Left lung (tissue), 10 donors: ENCODE data around the gene NHERF2. TPM values are rescaled to one million over a fixed set of nuclear protein-coding genes. Genes with fewer than 3 reads are reported as not detected.
A peak's percentile ranks its signal among the peaks of the same experiment; 100 is the strongest.

Experiments used
- ATAC-seq: fragments of 200-7000 bp; cut with Tn5 transposase; one replicate; pipeline ENCODE4 v1.9.1; 2020; ENCODE audit warnings: moderate library complexity
- DNase-seq, 4 donors: peaks; one replicate each; pipeline ENCODE4 v3.0.0-alpha.2; 2013 to 2020
- H3K27ac ChIP-seq, 2 donors: fragments of 200-600 bp; sonication (generic) in 1 of 2; one replicate each; pipeline versions ENCODE4 v1.5.0 to v1.8.0; 2020 to 2021
- H3K27me3 ChIP-seq, 2 donors: fragments of 200-600 bp; sonication (generic) in 1 of 2; one replicate each; pipeline versions ENCODE4 v1.5.0 to v1.8.0; 2020 to 2021
- H3K36me3 ChIP-seq, 2 donors: fragments of 200-600 bp; sonication (generic) in 1 of 2; one replicate each; pipeline versions ENCODE4 v1.5.0 to v1.8.0; 2020 to 2021
- H3K4me1 ChIP-seq, 2 donors: fragments of 200-600 bp; one replicate each; pipeline ENCODE4 v1.8.0; 2021
- H3K4me3 ChIP-seq, 2 donors: fragments of 200-600 bp; sonication (generic) in 1 of 2; one replicate each; pipeline versions ENCODE4 v1.5.0 to v1.8.0; 2020 to 2021; ENCODE audit warnings: mild to moderate bottlenecking in 1 of 2
- H3K9me3 ChIP-seq, 2 donors: fragments of 200-600 bp; sonication (generic) in 1 of 2; one replicate each; pipeline versions ENCODE4 v1.5.0 to v1.8.0; 2020 to 2021
- CTCF ChIP-seq, 2 donors: fragments of 200-600 bp; sonication (generic) in 1 of 2; IDR thresholded peaks; one replicate each; pipeline versions ENCODE4 v1.5.0 to v1.8.0; 2021; ENCODE audit warnings: antibody characterized with exemption in 2 of 2
- intact Hi-C, 2 donors: fragments of 100-400 bp; cut with DNase I; formaldehyde crosslinking; loops; one replicate each; pipeline versions ENCODE4 v1.11.2 to v1.14.2; 2022
- polyA plus RNA-seq, 6 donors: library from polyadenylated mRNA; unstranded; fragments of 120-200 nt; gene quantifications; one replicate each; pipeline ENCODE4 v1.2.1, GENCODE V29; 2013; ENCODE audit not compliant: insufficient read length in 6 of 6
- total RNA-seq, 2 donors: library from RNA; stranded (reverse); fragmentation: NEBNext Ultra II Directional; extraction: Animal tissue kit (Norgen Biotek cat#: 25700); gene quantifications; one replicate each; pipeline ENCODE4 v1.2.1, GENCODE V29; 2021
- donor health status: DM: no; HTN: yes; CAD: no.
- donor health status: DM: no; HTN: no; CAD: no.

Gene NHERF2
- total and polyA plus RNA-seq, 8 donors = 68.1 to 349 (median 109) TPM

- Histone ChIP-seq H3K9me3 (no peaks in the 10 kb centered on the region), H3K36me3 (peaks cover 0 to 17% of the 10 kb centered on the region in 2 donors), H3K4me3 (peak overlapping the region; percentile 48 to 67), H3K27me3 (peaks cover 0 to 46% of the 10 kb centered on the region in 2 donors), H3K4me1 (peaks cover 17 to 74% of the 10 kb centered on the region in 2 donors), H3K27ac (peak overlapping the region; percentile 56 to 68)
- DNase-seq (peak in 1 of 4 donors; percentile 80), ATAC-seq (no peak)
- no peak for TF ChIP-seq CTCF (IDR thresholded peaks at IDR 0.05)
- intact Hi-C loops = no loop called here
These were observed 615 bp downstream of the NHERF2 start for GRCh38 chr16:2027024-2028010.

- H3K36me3 ChIP-seq = peaks cover 0 to 17% of the 10 kb centered on the region in 2 donors
- ATAC-seq = no peak
- no peak for TF ChIP-seq CTCF (IDR thresholded peaks at IDR 0.05)
- H3K27me3 ChIP-seq = peaks cover 0 to 42% of the 10 kb centered on the region in 2 donors
- peak overlapping the region; percentile 48 to 67 for H3K4me3 ChIP-seq
- peaks cover 19 to 74% of the 10 kb centered on the region in 2 donors for H3K4me1 ChIP-seq
- DNase-seq = no peak
- intact Hi-C loops = no loop called here
- no peaks in the 10 kb centered on the region for H3K9me3 ChIP-seq
- H3K27ac ChIP-seq = peak overlapping the region in 1 of 2 donors; percentile 68
These were observed 1.4 kb downstream of the NHERF2 start for GRCh38 chr16:2028146-2028545.

- DNase-seq (no peak), ATAC-seq (no peak)
- Histone ChIP-seq H3K4me1 (peaks cover 21 to 74% of the 10 kb centered on the region in 2 donors), H3K27me3 (peaks cover 0 to 42% of the 10 kb centered on the region in 2 donors), H3K4me3 (peak overlapping the region; percentile 48 to 67), H3K36me3 (peaks cover 0 to 17% of the 10 kb centered on the region in 2 donors), H3K27ac (peak overlapping the region in 1 of 2 donors; percentile 85), H3K9me3 (no peaks in the 10 kb centered on the region)
- TF ChIP-seq CTCF (IDR thresholded peaks at IDR 0.05) = no peak
- intact Hi-C loops = no loop called here
These were observed 2.0 kb downstream of the NHERF2 start for GRCh38 chr16:2028620-2029220.

- H3K9me3 ChIP-seq = no peaks in the 10 kb centered on the region
- peaks cover 0 to 42% of the 10 kb centered on the region in 2 donors for H3K27me3 ChIP-seq
- intact Hi-C loops = no loop called here
- peaks cover 22 to 72% of the 10 kb centered on the region in 2 donors for H3K4me1 ChIP-seq
- peak overlapping the region in 1 of 2 donors; percentile 67 for H3K4me3 ChIP-seq
- peaks cover 0 to 17% of the 10 kb centered on the region in 2 donors for H3K36me3 ChIP-seq
- H3K27ac ChIP-seq = peak overlapping the region in 1 of 2 donors; percentile 85
- no peak for DNase-seq
- no peak for ATAC-seq
- no peak for TF ChIP-seq CTCF (IDR thresholded peaks at IDR 0.05)
These were observed 2.6 kb downstream of the NHERF2 start for GRCh38 chr16:2029350-2029749.

- Histone ChIP-seq H3K27me3 (peaks cover 0 to 38% of the 10 kb centered on the region in 2 donors), H3K4me3 (peak overlapping the region in 1 of 2 donors; percentile 67), H3K9me3 (no peaks in the 10 kb centered on the region), H3K4me1 (peaks cover 25 to 74% of the 10 kb centered on the region in 2 donors), H3K27ac (peak overlapping the region; percentile 30 to 85), H3K36me3 (peaks cover 0 to 17% of the 10 kb centered on the region in 2 donors)
- DNase-seq (no peak), ATAC-seq (no peak)
- TF ChIP-seq CTCF (IDR thresholded peaks at IDR 0.05) = no peak
- intact Hi-C loops = no loop called here
These were observed 3.3 kb downstream of the NHERF2 start for GRCh38 chr16:2030036-2030435.
